ENCODE data around the gene PLA2G2D. TPM values are rescaled to one million over a fixed set of nuclear protein-coding genes. Genes with fewer than 3 reads are reported as not detected.

PLA2G2D gene
- total RNA-seq, 1 experiment from 2014 or later: not detected

GRCh38 chr1:20142001-20142710 lies 22.8 kb upstream of the PLA2G2D start:
- H4K20me1 ChIP-seq (ENCODE audit: control insufficient read depth, insufficient read depth, insufficient read length): no peaks in the 10 kb centered on the region
- no peak overlapping the region for H3K14ac ChIP-seq (ENCODE audit: insufficient read depth, low read length)
- no peak overlapping the region for H3K27ac ChIP-seq (ENCODE audit: insufficient read length, low read depth, low read length)
- no peak overlapping the region for H4K91ac ChIP-seq (ENCODE audit: insufficient read length, low read depth, low read length)
- no peaks in the 10 kb centered on the region for H3K9me3 ChIP-seq (ENCODE audit: control insufficient read depth, low read depth, low read length)
- no peak for DNase-seq
- H2BK15ac ChIP-seq (ENCODE audit: low read depth, low read length): no peak overlapping the region
- H3K18ac ChIP-seq (ENCODE audit: insufficient read length, low read depth, low read length): no peak overlapping the region
- no peaks in the 10 kb centered on the region for H3K23me2 ChIP-seq (ENCODE audit: insufficient read length, low read depth, low read length, poor library complexity, severe bottlenecking)
- no peak overlapping the region for H4K5ac ChIP-seq (ENCODE audit: insufficient read length, low read depth, low read length)
- H2BK120ac ChIP-seq (ENCODE audit: low read depth, low read length, poor library complexity, severe bottlenecking): no peak overlapping the region
- no peaks in the 10 kb centered on the region for H3K27me3 ChIP-seq (ENCODE audit: insufficient read depth, low read length)
- H4K8ac ChIP-seq (replicated peaks; ENCODE audit: insufficient read length, low read depth, low read length): no peak overlapping the region
- no peak for TF ChIP-seq CTCF (conservative IDR thresholded peaks at IDR 0.05)
- peaks cover 2% of the 10 kb centered on the region for H3K27me3 Mint-ChIP-seq (ENCODE audit: low read depth)
- no peaks in the 10 kb centered on the region for H3K36me3 Mint-ChIP-seq (ENCODE audit: insufficient read depth in 1 of 3, low read depth in 3 of 3)
- no peak overlapping the region for H2BK20ac ChIP-seq (ENCODE audit: low read depth, low read length, poor library complexity, severe bottlenecking)
- no peaks in the 10 kb centered on the region; a peak in 1 of 5 replicates for H3K9me3 Mint-ChIP-seq
- no peaks in the 10 kb centered on the region for H3K79me1 ChIP-seq (ENCODE audit: insufficient read depth, low read depth, low read length, poor library complexity, severe bottlenecking)
- H2AFZ ChIP-seq (ENCODE audit: low read length): no peak overlapping the region
- no peaks in the 10 kb centered on the region for H3K79me2 ChIP-seq (ENCODE audit: insufficient read depth, low read length)
- no peak overlapping the region for H3K23ac ChIP-seq (ENCODE audit: insufficient read length, low read depth, low read length)
- peaks cover 3 to 14% of the 10 kb centered on the region in 2 experiments for H3K4me1 Mint-ChIP-seq
- H3K56ac ChIP-seq (ENCODE audit: insufficient read length, low read depth, low read length): no peak overlapping the region
- no peak overlapping the region; a peak in 1 of 5 replicates for H3K4me3 Mint-ChIP-seq
- H3K4me2 ChIP-seq (ENCODE audit: insufficient read depth, insufficient read length, low read length): no peak overlapping the region
- H3K4me1 ChIP-seq (ENCODE audit: insufficient read depth, low read length): no peaks in the 10 kb centered on the region
- WGBS (ENCODE audit: extremely low coverage, insufficient read length, low lambda C conversion rate): no CpG with 5 or more reads among the region's 13 CpGs
- H2BK5ac ChIP-seq (ENCODE audit: insufficient read length, low read length): no peak overlapping the region
- H3T11ph ChIP-seq (ENCODE audit: low read length): no peak overlapping the region
- H3K4ac ChIP-seq (ENCODE audit: low read depth, low read length): no peak overlapping the region
- no peak overlapping the region for H2AK5ac ChIP-seq (ENCODE audit: insufficient read length, low read length)
- no peak overlapping the region; a peak in 1 of 7 replicates for H3K27ac Mint-ChIP-seq
- H3K9ac ChIP-seq (ENCODE audit: extremely low read depth, insufficient read length, low read length): no peak overlapping the region
- H2BK12ac ChIP-seq (ENCODE audit: insufficient read length, low read depth, low read length): no peak overlapping the region

Measured in H9 (cell line).